Astrocyte of the spinal cord (primary cell): ENCODE measurements around the gene KRTAP10-3.

Source experiments
- DNase-seq: peaks from one replicate; pipeline ENCODE4 v3.0.0; 2011; ENCODE audit warnings: low read depth, low spot score
- H3K4me3 ChIP-seq: 2 replicates; pipeline ENCODE4 v1.5.1; 2011; ENCODE audit warnings: low read depth, mild to moderate bottlenecking, low read length, moderate library complexity
- CTCF ChIP-seq: IDR thresholded peaks from 2 replicates; pipeline ENCODE4 v1.5.1; 2012; ENCODE audit warnings: low read depth, mild to moderate bottlenecking, low read length, inconsistent platforms
- in situ Hi-C: cut with HindIII; loops from 2 replicates; pipeline ENCODE4 v1.10.0; 2017; ENCODE audit warnings: low sequenced_read_pairs

Gene KRTAP10-3

GRCh38 chr21:44533121-44533890 is 25.3 kb downstream of the KRTAP10-3 start:
- in situ Hi-C loops, result no loop called here
- no peak for TF ChIP-seq CTCF
- H3K4me3 ChIP-seq, result no peak overlapping the region
- DNase-seq, result no peak

GRCh38 chr21:44532712-44533111 is 25.9 kb downstream of the KRTAP10-3 start:
- DNase-seq, result no peak
- no peak overlapping the region for H3K4me3 ChIP-seq
- in situ Hi-C loops, result no loop called here
- no peak for TF ChIP-seq CTCF

GRCh38 chr21:44531606-44532564 is 26.7 kb downstream of the KRTAP10-3 start:
- DNase-seq, result no peak
- no peak for TF ChIP-seq CTCF
- H3K4me3 ChIP-seq, result no peak overlapping the region
- in situ Hi-C loops, result no loop called here

- DNase-seq, result no peak
- in situ Hi-C loops, result no loop called here
- TF ChIP-seq CTCF, result no peak
- H3K4me3 ChIP-seq, result no peak overlapping the region
Measured at GRCh38 chr21:44530903-44531605, 27.5 kb downstream of the KRTAP10-3 start.

- in situ Hi-C loops, result no loop called here
- TF ChIP-seq CTCF, result no peak
- no peak overlapping the region for H3K4me3 ChIP-seq
- DNase-seq, result no peak
Measured at GRCh38 chr21:44530221-44530902, 28.2 kb downstream of the KRTAP10-3 start.
